Activated CD4-positive, alpha-beta T cell treated with anti-CD3 and anti-CD28 coated beads, Interleukin-10, Interleukin-2, amounts not matched to agents 100 ng/mL and 50 ng/mL, durations not matched to agents 16 hours and 8 hours (primary cell): ENCODE results near the gene MESD.

ENCODE experiments used
- DNase-seq: peaks from one replicate; pipeline ENCODE4 v3.0.0-alpha.2; 2020

Gene MESD

DNA sequence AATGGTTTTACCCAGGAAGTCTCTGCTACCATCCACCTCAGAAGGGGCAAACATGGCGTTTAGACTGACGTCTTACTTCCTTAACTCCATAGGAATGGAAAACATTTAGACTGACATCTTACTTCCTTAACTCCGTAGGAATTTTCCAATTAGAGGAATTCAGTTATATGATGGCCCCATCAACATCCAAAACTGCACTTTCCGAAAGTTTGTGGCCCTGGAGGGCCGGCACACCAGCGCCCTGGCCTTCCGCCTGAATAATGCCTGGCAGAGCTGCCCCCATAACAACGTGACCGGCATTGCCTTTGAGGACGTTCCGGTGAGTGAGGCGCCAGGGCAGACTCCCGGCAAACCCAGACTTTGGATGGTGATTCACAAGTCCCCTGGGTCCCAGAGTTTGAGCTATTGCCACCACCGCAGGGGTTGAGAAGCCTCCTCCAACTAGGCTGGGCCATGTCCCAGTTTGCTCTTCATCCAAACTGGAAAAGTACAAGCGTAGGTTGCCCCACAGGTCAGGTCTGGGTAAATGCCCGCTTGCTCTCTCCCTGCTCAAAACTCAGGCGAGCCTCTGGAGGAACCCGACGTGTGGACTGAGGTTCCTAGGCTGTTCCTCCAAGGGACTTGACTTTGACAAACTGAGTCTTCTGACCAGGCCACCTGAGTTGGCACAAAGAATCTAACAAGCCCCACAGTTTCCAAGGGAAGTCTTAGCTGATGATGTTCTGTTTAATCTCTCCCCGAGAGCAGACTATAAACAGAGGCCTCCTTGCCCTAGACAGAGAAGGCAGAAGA lies 57.7 kb downstream of the MESD start:
- DNase-seq = no peak

DNA sequence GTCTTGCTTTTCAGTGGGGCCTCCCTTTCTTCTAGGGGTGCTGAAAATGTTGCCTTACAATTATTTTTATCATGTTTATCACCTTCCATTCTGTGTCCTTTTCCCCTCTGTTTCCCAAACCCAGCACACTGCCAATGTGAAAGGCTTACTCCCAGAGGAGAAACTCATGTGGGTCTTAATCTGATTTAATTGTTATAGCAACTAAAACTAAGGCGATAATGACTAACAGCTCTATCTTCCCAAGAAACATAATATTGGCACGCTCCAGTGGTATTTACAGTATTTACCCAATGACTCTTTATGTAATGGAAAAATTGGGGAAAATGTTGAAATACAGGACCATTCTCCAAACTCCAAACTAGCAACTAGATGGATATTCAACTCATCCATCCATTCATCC lies 58.4 kb downstream of the MESD start:
- no peak for DNase-seq

DNA sequence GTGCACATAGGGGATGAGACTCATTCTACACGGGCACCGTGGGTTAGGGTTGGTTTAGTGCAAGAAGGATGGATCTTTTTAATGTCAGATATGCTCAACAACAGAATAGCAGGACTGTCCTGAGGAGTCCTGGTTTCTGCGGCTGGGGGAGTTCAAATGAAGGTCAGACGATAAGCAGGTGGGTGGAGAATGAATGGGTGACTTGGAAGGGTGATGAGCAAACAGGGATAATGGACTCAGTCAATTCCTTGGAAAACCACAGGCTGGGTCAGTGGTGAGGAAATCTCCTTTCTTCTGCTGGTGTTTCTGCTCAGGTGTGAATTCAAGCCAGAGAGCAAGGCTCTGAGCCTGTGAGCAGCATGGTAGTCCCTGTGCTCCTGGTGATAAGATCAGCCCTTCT lies 59.9 kb downstream of the MESD start:
- DNase-seq = no peak

DNA sequence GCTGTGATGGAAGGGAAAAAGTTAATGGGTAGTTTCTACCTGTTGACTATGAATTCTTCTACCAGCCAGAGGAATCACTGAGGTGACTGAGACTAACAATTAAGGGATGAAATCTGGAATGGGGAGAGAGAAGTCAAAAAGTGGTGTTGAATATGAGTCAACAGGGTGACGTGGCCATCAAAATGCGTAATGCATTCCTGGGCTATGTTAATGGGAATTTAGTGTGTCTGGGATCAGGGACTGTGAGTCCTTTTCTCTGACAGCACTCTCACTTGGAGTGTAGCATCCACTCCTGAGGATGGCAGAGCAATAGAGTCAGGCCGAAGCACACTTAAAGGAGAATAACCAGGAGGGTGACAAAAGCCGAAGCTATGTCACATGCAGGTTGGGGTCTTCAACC lies 60.4 kb downstream of the MESD start:
- no peak for DNase-seq

DNA sequence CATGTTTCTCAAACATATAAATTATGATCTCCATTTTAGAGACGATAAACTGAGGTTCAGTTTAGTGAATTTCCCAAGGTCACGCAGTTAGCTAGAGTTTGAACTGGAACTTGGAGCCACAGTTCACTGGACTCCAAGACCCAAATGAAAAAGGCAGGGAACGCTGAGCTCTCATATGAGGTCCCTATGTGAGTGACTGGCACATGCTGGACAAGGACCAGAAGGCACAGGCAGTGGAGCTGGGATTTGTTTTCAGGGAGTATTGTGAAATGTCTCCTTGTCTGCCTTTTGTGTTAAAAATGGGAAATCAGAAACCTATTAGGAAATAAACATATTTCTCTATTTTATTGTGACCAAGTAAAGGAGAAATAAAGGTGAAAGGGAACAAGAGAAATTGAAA lies 63.5 kb downstream of the MESD start:
- no peak for DNase-seq

DNA sequence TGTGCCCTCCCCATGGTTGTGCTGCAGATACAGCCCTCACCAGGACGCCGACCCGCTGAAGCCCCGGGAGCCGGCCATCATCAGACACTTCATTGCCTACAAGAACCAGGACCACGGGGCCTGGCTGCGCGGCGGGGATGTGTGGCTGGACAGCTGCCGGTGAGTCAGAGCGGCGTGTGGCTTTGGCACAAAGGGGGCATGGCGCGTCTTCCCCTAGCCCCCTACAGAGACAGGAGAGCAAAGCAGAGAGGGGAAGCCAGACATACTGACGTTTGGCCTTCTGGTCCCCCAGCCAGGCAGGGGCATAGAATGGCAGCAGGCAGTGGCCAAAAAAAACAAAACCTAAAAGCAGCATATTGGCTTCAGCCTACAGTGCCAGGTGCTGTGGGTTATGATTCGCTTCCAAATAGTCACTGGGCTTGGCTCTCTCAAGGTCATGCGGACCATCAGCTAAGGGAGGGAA lies 64.0 kb downstream of the MESD start:
- no peak for DNase-seq

DNA sequence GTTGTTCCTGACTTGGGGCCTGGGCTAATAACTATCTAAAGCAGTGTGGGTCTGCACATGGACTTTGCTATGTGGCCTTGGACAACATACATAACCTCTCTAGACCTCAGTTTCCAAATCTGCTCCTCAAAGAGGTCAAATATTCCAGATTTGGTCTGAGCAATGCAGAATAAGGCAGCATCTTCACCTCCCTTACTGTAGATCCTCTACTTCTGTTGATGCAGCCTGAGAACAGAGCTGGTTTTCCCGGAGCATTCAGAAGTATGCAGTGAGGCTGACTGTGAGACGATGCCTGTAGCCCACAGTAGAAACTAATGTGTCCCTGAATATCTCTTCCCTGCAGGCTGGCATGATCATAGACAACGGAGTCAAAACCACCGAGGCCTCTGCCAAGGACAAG lies 65.3 kb downstream of the MESD start:
- DNase-seq = no peak

DNA sequence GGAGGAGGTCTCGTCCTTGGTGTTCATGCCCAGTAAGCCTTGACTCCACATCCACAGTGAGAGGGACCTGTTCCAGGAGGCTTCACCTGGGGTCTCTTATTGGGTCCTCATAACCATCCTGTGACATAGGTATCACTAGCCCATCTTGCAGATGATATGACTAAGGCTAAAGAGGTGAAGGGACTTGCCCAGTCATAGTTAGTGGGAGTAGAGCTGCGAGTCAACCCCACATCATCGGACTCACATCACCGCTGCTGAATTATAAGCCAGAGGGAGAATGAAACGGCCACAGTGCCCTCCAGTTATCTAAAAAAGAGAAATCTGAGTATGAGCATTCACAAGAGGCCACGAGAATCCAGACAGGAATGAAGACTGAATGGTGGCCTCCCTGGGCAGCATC lies 66.0 kb downstream of the MESD start:
- DNase-seq = no peak

DNA sequence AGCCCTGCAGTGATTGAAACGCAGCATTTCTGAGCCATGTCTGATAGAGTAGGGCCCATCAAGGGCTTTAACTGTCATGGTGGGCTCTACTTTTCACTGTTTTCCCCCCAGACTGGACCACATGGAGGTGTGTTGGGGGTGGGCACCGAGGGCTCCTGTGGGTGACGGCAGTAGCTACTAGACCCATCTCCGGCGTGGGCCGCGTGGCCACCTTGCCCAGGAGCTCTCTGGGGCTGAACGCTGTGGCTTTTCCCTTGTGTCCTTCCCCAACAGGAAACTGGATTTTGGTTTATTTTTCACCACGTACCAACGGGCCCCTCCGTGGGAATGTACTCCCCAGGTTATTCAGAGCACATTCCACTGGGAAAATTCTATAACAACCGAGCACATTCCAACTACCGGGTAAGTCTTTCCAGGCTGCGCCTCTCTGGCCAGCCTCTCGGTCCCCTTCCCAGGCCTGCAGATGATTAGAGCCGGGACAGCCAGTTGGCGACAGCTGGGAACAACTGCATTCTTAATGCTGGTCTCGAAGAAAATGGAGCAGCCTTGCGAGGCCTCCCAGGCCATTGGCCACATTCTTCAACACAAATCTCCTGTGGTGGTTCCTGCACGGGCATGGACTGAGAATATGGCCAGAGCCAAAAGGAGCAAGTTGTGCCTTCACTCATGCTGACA lies 67.7 kb downstream of the MESD start:
- no peak for DNase-seq

DNA sequence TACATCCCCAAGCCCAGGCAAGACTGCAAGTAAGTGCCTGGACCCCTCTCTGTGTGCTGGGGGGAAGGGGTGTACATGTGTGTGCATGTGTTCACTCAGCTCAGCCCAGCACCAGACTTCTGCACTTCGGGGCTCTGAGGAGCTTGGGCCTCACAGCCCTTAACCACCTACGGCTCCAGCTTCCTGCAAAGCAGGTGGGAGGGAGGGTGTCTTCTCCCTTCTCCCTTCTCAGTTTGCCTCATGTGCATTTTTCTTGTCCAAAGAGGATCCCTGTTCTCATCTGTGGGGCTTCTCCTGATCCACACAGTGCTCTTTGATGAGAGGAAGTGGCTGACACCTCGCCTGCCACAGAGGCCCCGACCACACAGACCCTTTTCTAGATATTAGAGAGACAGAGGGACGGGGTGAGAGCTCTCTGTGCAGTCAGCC lies 69.3 kb downstream of the MESD start:
- peak; percentile 86 for DNase-seq

DNA sequence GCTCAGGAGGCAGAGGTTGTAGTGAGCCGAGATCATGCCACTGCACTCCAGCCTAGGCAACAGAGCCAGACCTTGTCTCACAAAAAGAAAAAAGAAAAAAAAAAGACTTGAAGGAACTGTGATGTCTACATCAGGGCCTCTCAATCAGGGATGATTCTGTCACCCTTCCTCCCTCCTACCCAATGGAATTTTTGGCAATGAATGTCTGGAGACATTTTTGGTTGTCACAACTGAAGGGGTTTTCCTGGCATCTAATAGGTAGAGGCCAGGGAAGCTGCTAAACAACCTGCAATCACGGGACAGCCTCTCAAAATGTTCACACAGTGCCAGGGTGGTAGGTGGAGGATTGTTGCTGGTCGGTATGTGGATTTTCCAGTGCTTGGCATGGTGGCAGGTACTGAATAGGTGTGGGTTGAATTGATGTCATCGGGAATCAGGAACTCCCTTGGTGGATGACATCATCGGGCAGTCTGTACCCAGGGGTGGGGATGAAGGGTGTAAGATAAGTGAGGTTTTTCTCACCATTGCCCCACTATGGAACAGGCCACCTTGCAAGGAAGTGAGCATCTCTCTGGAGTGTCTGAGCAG lies 71.3 kb downstream of the MESD start:
- DNase-seq = no peak

DNA sequence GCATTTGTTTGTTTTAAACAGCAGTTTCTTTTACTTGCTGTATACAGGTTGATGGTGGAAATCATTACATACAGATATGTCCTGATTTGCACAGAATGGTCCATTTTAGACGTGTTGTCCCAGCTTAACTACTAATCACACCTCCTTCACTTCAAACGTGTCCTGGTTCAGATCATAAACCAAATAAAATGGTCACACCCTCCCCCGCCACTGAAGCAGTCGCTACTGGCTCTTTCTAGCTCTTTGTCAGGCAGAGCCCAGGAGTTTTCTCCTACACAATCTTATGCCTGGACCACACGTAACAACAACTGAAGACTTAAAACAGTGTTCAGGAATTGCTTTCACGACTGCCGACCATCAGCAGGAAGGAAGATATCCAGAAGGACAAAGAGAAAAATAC lies 73.6 kb downstream of the MESD start:
- DNase-seq = no peak

DNA sequence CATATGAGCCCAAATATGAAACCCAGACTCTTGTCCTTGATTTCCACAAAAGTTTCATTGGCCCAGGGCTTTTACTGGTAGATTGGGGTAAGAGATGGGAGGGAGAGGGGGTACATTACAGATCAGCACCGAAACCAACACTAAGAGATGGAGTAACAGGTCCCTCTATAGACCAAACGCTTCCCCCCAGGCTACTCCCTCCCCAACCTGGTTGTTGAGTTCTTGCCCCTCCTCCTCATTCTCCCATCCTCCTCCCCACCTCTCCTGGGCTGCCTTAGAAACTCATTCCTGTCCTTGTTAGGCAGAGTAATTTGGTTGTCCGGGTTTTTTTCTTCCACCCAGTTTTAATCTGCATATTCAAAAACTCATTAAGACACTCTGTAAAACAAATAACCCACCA lies 74.1 kb downstream of the MESD start:
- no peak for DNase-seq

DNA sequence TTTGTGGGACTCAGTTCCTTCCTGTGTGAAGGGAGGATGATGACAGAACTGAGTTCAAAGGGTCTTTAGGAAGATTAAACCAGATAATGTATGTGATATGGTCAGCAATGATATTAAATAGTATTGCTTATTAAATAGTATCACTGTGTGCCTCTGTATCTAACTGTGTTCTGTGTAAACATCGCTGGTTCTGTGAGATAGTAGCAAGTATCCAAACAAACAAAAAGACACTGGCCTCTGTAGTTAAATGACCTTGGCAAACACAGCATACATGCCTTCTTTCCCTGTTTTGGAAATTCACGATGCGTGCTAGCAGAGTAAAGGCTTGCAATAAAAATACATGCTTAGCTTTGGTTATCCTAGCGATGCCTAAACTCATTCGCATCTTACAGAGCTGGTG lies 76.1 kb downstream of the MESD start:
- DNase-seq = no peak

DNA sequence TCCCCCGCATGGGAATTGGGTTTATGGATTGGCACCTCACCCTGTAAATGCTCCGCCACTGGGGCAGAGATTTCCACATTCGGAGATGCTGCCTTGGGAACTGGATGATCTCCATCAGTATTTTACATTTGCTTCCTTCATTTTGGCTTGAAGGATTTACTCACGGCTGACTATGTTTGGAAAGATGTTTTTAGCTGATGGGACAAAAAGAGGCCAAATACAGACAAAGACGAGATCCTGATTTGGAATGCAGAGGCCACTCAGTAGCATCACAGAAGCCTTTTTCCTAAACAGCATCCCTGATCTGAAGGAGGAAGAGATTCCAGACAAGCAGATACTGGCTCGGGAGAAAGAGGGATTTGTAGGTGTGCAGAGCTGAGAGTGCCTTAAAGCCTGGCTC lies 76.9 kb downstream of the MESD start:
- DNase-seq = no peak

DNA sequence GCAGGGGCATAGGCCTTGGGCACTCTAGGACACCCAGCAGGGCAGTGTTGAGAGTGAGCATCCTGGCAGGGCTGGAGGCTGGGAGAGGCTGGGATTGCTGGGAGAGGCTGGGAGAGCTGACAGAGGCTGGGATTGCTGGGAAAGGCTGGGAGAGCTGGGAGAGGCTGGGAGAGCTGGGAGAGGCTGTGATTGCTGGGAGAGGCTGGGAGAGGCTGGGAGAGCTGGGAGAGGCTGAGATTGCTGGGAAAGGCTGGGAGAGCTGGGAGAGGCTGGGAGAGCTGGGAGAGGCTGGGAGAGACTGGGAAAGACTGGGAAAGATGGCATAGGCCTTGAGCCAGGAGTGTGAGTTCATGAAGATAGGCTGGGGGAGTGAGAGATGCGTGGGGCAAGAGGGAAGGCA lies 77.8 kb downstream of the MESD start:
- no peak for DNase-seq

DNA sequence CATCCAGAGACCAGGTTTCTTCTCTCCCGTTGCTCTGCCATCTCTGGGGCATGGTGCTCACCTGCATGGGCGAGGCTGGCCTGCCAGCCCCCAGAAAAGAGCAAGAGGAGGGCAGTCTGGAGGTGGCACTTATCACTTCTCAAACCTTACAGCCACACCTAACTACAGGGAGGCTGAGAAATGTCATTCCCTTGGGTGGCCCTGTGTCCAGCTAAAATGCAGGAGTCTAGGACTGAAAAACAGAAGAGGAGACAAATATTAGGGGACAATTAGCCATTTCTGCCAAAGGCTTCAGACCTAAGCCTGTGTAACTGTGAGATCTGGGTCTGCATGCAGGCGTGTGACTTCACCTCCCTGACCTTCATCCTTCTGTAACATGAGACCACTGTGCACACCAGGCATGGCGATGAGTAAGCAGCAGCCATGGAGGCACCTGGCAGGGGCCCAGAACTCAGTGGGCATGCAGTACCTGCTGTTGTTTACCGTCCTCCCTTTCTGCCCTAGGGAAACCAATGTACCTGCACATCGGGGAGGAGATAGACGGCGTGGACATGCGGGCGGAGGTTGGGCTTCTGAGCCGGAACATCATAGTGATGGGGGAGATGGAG lies 83.4 kb downstream of the MESD start:
- DNase-seq = no peak

DNA sequence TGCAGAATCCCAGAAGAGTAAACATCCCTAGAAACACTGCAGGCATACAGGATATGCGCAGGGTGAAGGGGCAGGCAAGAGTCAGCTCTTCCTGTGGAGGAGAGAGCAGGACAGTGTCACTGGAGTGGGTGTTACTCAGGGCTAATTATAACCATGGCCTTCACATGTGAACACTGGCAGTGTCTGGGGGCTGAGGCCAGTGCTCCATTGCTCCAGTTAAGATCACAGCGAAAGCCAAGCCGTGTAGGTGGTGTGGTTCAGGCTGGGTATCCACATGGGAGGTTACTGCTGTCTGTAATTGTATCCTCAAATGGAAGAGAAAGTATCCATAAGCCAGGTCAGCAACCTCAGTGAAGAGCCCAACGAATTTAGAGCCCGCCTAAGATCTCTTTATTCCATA lies 84.6 kb downstream of the MESD start:
- DNase-seq = no peak

DNA sequence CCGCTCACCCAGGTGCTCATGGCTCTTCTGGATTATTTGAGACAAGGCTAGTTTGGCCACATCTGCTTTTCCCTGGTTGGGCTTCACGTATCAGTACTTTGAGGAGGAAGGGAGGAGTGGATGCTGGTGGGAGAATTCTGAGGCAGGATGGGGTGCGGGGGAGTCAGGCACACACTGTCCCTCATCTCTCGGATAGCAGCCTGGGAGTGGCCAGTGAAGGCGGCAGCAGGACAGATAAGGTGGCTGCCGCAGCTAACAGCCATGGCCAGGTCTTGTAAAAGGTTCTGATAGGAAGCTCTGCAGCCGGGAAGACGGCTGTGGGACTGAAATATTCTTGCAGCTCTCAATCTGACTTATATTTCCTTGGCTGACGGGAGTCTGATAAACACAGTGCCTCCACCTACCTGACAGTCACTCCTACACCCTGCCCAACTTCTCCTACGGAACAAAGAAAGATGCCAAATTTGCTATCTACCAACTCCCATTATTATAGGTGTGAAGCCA lies 87.3 kb downstream of the MESD start:
- DNase-seq = no peak

DNA sequence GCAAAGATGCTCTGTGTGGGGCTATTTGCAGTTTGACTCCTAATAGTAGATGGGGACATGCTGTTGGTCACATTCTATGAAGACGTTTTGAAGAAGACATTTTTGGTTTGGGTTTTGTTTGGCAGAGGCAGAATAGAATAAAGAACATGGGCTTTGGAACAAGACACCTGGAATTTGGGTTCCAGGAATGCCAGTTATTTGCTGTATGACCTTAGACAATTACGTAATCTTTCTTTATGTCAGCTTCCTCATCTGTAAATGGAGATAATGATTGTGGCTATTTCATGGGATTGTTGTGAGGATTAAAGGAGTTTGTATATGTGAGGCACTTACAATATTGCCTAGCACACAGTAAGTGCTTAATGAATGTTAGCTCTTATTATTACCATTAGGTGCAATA lies 91.6 kb downstream of the MESD start:
- DNase-seq = no peak
